Hepatocyte (in vitro differentiated cells): ENCODE measurements around the gene PRXL2B. TPM values are rescaled to one million over a fixed set of nuclear protein-coding genes. Genes with fewer than 3 reads are reported as not detected.

ENCODE experiments used
- DNase-seq: peaks from one replicate; pipeline ENCODE4 v3.0.0-alpha.2; 2016; ENCODE audit warnings: low spot score
- H2AFZ ChIP-seq: fragments of 200-600 bp; sonication (generic); 2 replicates; pipeline ENCODE4 v1.6.0; 2016; ENCODE audit warnings: antibody characterized with exemption, mild to moderate bottlenecking
- H3K27ac ChIP-seq: fragments of 200-600 bp; sonication (generic); 2 replicates; pipeline ENCODE4 v1.5.1; 2016; ENCODE audit warnings: mild to moderate bottlenecking
- H3K27me3 ChIP-seq: fragments of 200-600 bp; sonication (generic); 2 replicates; pipeline ENCODE4 v1.6.1; 2016
- H3K36me3 ChIP-seq: fragments of 200-600 bp; sonication (generic); replicated peaks from 2 replicates; pipeline ENCODE4 v1.5.1; 2016; ENCODE audit warnings: low read depth; ENCODE audit not compliant: insufficient read depth
- H3K4me1 ChIP-seq: fragments of 200-600 bp; sonication (generic); 2 replicates; pipeline ENCODE4 v1.5.1; 2016; ENCODE audit warnings: mild to moderate bottlenecking, moderate library complexity; ENCODE audit not compliant: insufficient read depth
- H3K4me2 ChIP-seq: fragments of 200-600 bp; sonication (generic); 2 replicates; pipeline ENCODE4 v1.6.0; 2016
- H3K4me3 ChIP-seq: fragments of 200-600 bp; sonication (generic); 2 replicates; pipeline ENCODE4 v1.5.1; 2016; ENCODE audit warnings: mild to moderate bottlenecking
- H3K79me2 ChIP-seq: fragments of 200-600 bp; sonication (generic); 2 replicates; pipeline ENCODE4 v1.6.0; 2017; ENCODE audit warnings: mild to moderate bottlenecking
- H3K9me2 ChIP-seq: fragments of 200-600 bp; sonication (generic); replicated peaks from 2 replicates; pipeline ENCODE4 v1.6.0; 2017; ENCODE audit warnings: mild to moderate bottlenecking; ENCODE audit not compliant: insufficient read depth
- H3K9me3 ChIP-seq: fragments of 200-600 bp; sonication (generic); 2 replicates; pipeline ENCODE4 v1.5.1; 2016; ENCODE audit warnings: low read depth, mild to moderate bottlenecking
- H4K20me1 ChIP-seq: fragments of 200-600 bp; sonication (generic); 2 replicates; pipeline ENCODE4 v1.6.0; 2016; ENCODE audit warnings: mild to moderate bottlenecking; ENCODE audit not compliant: insufficient read depth, poor library complexity, severe bottlenecking
- EZH2 ChIP-seq: fragments of 200-600 bp; sonication (generic); IDR thresholded peaks from 2 replicates; pipeline ENCODE4 v1.6.1; 2016; ENCODE audit warnings: antibody characterized with exemption, mild to moderate bottlenecking, borderline replicate concordance
- EZH2phosphoT487 ChIP-seq: fragments of 200-600 bp; sonication (generic); IDR thresholded peaks from one replicate; pipeline ENCODE4 v1.6.1; 2018; ENCODE audit warnings: antibody characterized with exemption, mild to moderate bottlenecking, low read depth, moderate library complexity; ENCODE audit not compliant: unreplicated experiment, severe bottlenecking
- WGBS: methylation state at CpG from one replicate; pipeline ENCODE4 v1.1.6; 2016; ENCODE audit warnings: low lambda C conversion rate; ENCODE audit errors: missing lambda C conversion rate; 5-methylcytosine and 5-hydroxymethylcytosine counted together
- polyA plus RNA-seq: library from polyadenylated mRNA; unstranded; fragments of >200 nt; fragmentation: Nextera tagmentation; extraction: Ambion mirVana; gene quantifications from 2 replicates; pipeline ENCODE4 v1.2.1, GENCODE V29; 2016
- total RNA-seq: library from RNA; depleted of rRNA; stranded (reverse); fragments of >200 nt; gene quantifications from 2 replicates; pipeline ENCODE4 v1.2.3, GENCODE V29; 2014
- TF ChIP-seq, protein P1 (sequence below): fragments of 200-600 bp; sonication (generic); IDR thresholded peaks from 2 replicates; pipeline ENCODE4 v1.5.1; 2016; ENCODE audit warnings: antibody characterized with exemption, mild to moderate bottlenecking; ENCODE audit not compliant: poor library complexity

PRXL2B gene
- total and polyA plus RNA-seq, 2 experiments from 2014 or later: 36.7 to 41.4 TPM

DNA sequence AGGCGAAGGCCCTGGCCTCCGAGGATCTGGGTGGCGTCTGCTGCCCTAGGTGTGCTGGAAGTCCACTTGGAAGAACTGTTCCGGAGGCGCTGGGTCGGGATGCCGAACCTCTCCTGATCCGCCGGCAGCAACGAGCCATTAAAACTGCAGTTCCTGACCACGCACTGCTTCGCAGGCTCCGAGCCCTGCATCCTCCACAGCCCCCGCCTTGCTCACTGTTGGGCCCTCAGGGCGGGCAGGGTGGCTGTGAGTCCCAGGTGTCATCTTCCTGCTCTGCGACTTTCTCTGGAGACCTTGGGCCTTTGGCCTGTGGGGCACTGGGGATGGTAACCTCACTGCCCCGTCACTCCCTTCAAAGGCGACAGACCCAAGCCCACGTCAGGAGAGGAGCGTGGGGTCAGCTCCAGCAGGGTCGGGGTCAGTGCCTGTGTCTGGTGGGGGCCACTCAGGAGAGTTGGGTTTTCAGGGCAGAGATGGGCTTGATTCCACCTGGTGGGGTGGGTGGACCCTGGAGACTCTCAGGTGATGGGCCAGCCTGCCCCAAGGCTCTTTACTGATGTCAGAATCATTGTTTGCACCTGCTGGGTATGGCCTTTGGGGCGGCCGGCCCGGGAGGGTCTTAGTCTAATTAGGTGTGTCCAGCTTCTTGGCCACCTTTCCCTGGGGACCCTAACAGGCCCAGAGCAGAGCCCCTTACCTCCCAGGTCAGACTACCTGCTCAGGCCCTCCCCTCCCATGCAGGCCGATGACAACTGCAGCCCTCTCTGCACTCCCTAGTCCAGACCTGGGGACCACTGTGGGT lies 3.1 kb downstream of the PRXL2B start:
- no peak overlapping the region for H3K4me2 ChIP-seq
- H3K36me3 ChIP-seq: no peaks in the 10 kb centered on the region
- no peak overlapping the region for H2AFZ ChIP-seq
- no peaks in the 10 kb centered on the region for H3K9me3 ChIP-seq
- 97% methylated on average over 25 of the region's 25 CpGs for WGBS
- no peaks in the 10 kb centered on the region for H3K27me3 ChIP-seq
- no peak for DNase-seq
- no peak for TF ChIP-seq EZH2phosphoT487
- TF ChIP-seq, protein P1, sequence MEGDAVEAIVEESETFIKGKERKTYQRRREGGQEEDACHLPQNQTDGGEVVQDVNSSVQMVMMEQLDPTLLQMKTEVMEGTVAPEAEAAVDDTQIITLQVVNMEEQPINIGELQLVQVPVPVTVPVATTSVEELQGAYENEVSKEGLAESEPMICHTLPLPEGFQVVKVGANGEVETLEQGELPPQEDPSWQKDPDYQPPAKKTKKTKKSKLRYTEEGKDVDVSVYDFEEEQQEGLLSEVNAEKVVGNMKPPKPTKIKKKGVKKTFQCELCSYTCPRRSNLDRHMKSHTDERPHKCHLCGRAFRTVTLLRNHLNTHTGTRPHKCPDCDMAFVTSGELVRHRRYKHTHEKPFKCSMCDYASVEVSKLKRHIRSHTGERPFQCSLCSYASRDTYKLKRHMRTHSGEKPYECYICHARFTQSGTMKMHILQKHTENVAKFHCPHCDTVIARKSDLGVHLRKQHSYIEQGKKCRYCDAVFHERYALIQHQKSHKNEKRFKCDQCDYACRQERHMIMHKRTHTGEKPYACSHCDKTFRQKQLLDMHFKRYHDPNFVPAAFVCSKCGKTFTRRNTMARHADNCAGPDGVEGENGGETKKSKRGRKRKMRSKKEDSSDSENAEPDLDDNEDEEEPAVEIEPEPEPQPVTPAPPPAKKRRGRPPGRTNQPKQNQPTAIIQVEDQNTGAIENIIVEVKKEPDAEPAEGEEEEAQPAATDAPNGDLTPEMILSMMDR: no peak
- no peak overlapping the region for H3K27ac ChIP-seq
- H3K4me3 ChIP-seq: no peak overlapping the region
- no peaks in the 10 kb centered on the region for H3K9me2 ChIP-seq
- peaks cover 8% of the 10 kb centered on the region for H3K4me1 ChIP-seq
- H4K20me1 ChIP-seq: no peaks in the 10 kb centered on the region
- peaks cover 10% of the 10 kb centered on the region for H3K79me2 ChIP-seq

DNA sequence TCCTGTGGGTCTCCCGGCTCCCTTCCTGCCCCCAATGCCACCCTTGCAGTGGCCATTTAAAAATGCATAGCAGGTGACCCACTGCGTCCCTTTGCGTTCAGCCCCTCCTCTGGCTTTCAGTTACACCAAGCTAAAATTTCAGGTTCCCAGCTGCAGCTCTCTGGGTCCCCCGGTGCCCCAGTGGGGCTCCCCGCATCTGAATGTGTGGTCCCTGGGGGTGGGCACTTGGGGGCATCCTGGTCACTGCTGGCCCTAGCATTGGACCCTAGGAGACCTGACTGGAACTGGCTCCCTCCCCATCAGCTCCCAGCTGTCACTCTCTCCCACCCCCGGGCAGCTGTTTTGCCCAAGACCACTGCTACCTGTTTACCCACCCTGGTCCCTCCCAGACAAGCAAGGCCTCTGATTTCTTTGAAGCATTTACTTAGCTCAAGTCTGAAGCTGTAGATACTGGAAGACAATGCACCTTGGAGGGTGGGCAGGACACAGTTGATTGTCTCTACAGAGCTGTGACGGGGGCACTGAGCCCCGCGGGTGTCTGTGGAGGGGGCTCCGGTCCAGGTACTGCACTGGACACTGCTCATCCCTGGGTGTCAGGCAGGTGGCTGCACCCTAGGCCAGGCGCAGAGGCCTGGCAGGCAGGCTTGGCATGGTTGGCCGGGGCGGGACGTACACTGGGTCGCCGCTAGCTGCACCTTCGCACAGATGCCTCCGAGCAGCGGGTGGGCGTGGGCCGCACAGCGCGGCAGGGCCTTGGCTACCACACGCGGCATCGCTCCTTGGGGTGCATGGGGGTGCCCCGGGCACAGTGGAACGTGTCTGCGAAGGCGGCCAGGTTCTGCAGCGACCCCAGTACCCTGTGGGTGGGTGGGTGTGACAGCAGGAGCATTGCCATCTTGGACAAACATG lies 3.9 kb downstream of the PRXL2B start:
- Histone ChIP-seq H3K79me2 (peaks cover 10% of the 10 kb centered on the region), H4K20me1 (no peaks in the 10 kb centered on the region), H3K4me1 (no peaks in the 10 kb centered on the region), H3K9me3 (no peaks in the 10 kb centered on the region), H3K27ac (no peak overlapping the region), H3K4me3 (no peak overlapping the region), H3K4me2 (no peak overlapping the region), H3K27me3 (no peaks in the 10 kb centered on the region), H3K9me2 (no peaks in the 10 kb centered on the region), H2AFZ (no peak overlapping the region), H3K36me3 (no peaks in the 10 kb centered on the region)
- no peak for DNase-seq
- WGBS: over 99% methylated on average over 31 of the region's 31 CpGs
- TF ChIP-seq, protein P1: no peak
- TF ChIP-seq EZH2 (no peak), EZH2phosphoT487 (no peak)

DNA sequence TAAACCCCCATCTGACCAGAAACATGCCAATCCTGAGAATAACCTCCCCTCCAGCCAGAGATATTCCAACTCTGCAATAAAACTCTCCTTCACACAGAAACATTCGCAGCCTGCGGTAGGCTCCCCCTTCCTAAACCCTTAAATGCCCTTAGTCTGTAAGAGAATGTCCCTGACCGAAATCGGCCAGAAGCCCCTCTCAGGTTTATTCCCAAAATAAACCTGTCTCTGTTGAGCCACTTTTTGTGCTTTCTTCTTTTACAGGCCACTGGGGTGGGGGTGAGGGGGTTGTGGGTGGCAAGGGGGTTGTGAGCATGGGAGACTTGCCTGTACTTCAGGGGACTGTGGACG lies 4.6 kb downstream of the PRXL2B start:
- H3K36me3 ChIP-seq: no peaks in the 10 kb centered on the region
- H3K9me2 ChIP-seq: no peaks in the 10 kb centered on the region
- H3K27ac ChIP-seq: no peak overlapping the region
- H3K4me2 ChIP-seq: no peak overlapping the region
- no peaks in the 10 kb centered on the region for H3K27me3 ChIP-seq
- no peaks in the 10 kb centered on the region for H3K4me1 ChIP-seq
- peaks cover 10% of the 10 kb centered on the region for H3K79me2 ChIP-seq
- no peaks in the 10 kb centered on the region for H4K20me1 ChIP-seq
- 91% methylated on average over 5 of the region's 5 CpGs for WGBS
- no peak for DNase-seq
- H3K9me3 ChIP-seq: no peaks in the 10 kb centered on the region
- TF ChIP-seq EZH2: no peak
- TF ChIP-seq, protein P1: no peak
- no peak overlapping the region for H2AFZ ChIP-seq
- H3K4me3 ChIP-seq: no peak overlapping the region
